HG03457 (cell line): ENCODE results near the gene GGACT.
"Not testable (repeated sequence)": the region's sequence is repeated elsewhere in the genome, so short reads cannot be mapped to it uniquely, and the experiment has no call there.

Experiments
- ATAC-seq: cut with Tn5 transposase; IDR thresholded peaks from one replicate; pipeline ENCODE4 v1.9.1; 2021; ENCODE audit warnings: moderate number of reproducible peaks; ENCODE audit not compliant: unreplicated experiment

Gene GGACT

GRCh38 chr13:100532090-100532766, 56.4 kb downstream of the GGACT start:
- ATAC-seq, result no peak

DNA sequence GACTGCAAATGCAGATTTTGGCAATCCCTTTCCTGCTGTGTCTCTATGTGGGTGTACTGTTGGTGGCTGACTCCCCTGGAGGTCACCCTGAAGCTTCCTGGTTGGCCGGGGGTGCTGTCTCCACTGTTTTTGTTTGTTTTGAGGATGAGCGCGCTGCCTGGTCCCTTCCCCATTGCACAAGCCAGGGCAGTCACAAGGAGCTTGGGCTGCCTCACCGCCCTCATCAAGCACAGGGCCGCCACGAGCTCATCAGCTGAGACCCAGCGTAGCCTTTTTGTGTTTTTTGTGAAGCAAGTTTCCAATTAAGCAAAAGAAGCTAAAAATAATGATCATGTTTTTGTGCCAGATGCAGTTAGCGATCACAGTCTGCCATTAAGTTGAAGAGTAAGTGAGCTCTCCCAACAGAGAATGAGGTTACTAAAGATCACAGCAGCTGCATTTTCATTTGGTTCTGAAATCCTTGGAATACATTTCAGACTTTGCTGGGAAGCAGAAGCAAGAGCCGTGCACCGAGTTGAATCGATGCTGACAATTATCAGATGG, 57.8 kb downstream of the GGACT start:
- no peak for ATAC-seq

- no peak for ATAC-seq
Observed at GRCh38 chr13:100529666-100530377, 58.8 kb downstream of the GGACT start.

- ATAC-seq, result no peak
Observed at GRCh38 chr13:100528820-100529219, 59.8 kb downstream of the GGACT start.

GRCh38 chr13:100528353-100528752, 60.2 kb downstream of the GGACT start:
- no peak for ATAC-seq

DNA sequence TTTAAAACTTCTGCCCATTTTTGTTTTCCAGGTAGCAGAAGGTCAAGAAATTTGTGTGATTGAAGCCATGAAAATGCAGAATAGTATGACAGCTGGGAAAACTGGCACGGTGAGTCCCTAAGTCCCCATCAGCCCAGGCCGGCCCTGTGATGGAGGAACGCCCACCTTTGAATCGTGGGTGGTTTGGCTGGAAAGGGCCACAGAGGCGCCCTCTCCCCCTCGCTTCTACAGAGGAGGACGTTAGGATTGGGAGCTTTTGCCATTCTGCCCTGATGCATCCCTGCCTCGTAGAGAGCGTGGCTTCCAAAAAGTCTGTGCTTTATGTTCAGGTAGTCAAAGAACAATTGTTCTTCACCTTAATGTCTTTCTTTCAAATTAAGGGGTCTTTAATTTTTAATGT, 60.9 kb downstream of the GGACT start:
- ATAC-seq, result no peak

DNA sequence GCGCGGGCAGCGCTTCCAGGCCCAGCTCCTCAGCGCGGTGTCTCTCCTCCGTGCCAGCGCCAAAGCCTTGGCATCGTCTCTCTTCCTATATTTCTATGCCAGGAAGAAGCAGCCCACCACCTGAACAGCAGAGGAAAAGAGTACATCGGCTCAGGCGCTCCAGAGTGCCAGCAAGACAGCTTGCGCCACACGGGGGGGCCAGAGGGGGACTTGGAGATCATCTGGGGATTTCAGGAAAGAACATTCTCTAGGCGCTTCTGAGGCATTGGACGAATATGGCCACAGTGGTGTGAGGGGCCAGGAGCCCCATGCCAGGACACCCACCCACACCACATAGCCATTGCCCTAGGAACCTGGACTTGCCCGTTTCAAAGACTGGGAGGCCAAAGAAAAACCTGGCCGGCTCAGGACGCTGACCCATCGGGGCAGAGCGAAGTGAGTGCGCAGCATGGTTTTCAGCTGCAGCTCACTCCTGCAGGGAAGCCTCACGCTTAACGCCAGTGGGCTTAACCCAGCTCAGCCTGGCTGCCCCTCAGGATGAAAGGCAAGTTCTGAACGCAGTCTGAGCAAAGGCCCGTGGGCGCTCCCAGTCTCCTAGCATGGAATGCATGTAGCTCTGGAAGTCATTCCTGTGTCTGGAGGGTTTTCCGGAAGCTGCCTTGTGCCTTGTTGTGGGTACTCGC, 62.1 kb downstream of the GGACT start:
- ATAC-seq, result no peak

GRCh38 chr13:100525453-100526317, 62.9 kb downstream of the GGACT start:
- no peak for ATAC-seq

DNA sequence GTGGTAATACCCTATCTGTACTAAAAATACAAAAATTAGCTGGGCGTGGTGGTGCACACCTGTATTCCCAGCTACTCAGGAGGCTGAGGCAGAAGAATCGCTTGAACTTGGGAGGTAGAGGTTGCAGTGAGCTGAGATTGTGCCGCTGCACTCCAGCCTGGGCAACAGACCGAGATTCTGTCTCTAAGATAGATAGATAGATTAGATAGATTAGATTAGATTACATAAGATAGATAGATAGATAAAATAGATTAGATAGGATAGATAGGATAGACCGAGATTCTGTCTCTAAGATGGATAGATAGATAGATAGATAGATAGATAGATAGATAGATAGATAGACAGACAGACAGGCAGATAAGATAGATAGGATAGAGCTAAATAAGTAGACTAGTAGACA, 63.9 kb downstream of the GGACT start:
- not testable (repeated sequence) for ATAC-seq

DNA sequence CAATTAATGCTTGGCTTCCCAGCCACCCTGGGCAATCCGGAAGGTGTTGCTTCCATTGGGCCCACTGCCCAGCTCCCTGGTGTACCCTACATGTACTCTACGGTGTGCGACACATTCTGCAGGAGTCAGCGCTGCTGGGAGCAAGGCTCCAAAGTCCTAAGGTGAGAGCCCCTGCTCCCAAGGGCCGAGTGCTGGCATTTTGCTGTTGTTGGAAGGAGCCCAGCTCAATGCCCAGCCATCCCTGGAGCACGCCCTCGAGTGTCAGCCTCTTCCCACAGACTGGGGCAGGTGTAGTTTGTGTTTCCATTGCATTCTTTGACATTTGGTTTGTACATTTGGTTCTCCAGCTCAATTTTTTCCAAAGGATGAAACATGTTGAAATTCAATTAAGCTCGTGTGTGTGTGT, 64.6 kb downstream of the GGACT start:
- no peak for ATAC-seq

GRCh38 chr13:100523411-100523810, 65.2 kb downstream of the GGACT start:
- no peak for ATAC-seq

DNA sequence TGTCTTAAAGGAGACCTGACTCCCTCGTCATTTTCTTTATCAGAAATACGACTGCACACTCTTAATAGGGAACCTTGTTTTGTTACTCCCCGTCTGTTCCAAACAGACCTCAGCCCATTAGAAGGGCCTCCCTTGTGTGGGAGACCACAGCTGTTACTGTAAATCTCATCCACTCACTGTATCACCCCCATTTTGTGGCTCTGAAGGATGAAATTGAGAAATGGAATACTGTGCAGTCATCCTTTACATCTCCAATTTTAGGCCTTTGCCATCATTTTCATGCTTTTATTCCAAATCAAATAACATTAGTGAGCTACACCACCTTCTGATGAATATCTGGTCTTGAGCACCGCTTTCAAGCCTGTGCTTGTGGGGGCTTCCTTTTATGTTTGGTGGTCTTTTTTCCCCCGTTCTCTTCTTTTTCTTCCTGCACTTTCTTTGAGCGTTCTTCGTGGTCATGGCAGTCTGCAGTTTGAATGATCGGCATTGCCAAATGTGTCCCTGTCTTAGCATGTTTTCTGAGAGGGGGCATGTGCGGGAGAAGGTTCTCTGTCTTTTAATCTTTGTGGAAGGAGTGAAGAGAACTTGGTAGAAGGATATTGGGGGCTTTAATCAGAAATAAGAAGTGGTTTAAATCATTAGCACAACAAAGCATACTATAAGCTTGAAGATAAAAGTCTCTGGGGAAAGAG, 65.8 kb downstream of the GGACT start:
- ATAC-seq, result no peak

- no peak for ATAC-seq
Observed at GRCh38 chr13:100521851-100522617, 66.6 kb downstream of the GGACT start.

- no peak for ATAC-seq
Observed at GRCh38 chr13:100520936-100521850, 67.4 kb downstream of the GGACT start.

DNA sequence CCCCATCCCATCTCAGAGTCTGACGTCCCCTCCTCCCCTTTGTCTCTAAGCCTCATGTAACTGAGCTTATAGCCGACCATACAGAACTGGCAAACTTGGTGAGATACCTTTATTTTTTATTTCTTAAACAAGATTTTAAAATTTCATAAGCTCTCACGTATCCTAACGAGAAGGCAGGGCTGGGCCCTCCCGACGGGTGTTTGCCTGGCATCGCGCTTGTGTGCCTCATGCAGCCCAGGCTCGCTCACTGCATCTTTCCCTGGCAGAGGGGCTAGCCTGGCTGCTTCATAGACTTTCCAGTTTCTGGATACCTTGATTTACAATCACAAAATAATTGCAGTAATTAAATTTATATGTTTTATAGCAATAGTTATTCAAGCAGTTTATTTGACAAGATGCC, 69.0 kb downstream of the GGACT start:
- ATAC-seq, result no peak

GRCh38 chr13:100518394-100519062, 70.1 kb downstream of the GGACT start:
- ATAC-seq, result no peak

DNA sequence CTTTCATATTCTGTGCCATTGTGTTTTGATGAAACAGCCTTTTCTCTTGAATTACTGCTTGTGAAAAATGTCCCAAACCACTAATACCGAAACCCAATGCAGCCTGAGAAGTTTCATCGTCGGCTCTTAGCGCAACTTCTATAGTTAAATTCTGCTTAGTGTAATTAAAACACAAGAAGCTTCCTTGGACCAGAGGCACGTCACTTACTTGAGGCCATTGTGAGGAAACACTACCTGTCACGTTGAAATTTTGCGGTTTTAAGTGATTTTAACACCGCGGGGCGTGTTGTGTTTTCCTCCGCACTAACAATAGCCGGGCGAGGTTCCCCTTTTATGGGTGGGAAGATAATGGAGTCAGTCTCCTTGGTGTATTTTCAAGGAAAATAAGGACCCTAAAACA, 70.9 kb downstream of the GGACT start:
- ATAC-seq, result no peak

DNA sequence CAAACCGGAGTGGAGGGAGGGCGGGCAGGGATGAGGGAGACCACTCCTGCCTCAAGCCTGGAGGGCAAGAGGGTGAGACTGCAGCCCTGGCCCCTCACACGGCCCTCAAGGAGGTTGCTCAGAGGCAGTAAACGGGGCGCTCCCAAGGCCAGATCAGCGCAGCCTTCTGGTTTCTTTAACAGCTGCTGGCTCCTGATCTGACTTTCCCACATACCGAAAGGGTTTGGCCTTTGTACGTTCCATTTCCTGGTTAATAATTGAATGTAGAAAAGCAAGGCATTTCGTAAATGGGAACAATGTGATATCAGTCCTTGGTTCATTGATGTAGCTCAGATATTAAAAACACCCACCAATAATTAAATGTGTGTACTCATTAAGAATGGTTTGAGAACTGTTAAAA, 71.5 kb downstream of the GGACT start:
- ATAC-seq, result no peak
